Bone marrow (tissue), 2 donors: ENCODE results near the gene ADCY9.
A peak's percentile ranks its signal among the peaks of the same experiment; 100 is the strongest.
"Not testable (repeated sequence)": the region's sequence is repeated elsewhere in the genome, so short reads cannot be mapped to it uniquely, and the experiment has no call there.

Source experiments
- DNase-seq, 2 donors: peaks; one replicate each; lab custom pipeline; 2025; lab: John Stamatoyannopoulos, UW

Gene ADCY9

GRCh38 chr16:4093495-4094126 is 22.6 kb downstream of the ADCY9 start:
- DNase-seq, result no peak

- DNase-seq, result no peak
Observed at GRCh38 chr16:4092547-4093265, 23.5 kb downstream of the ADCY9 start.

GRCh38 chr16:4091240-4092012 is 24.8 kb downstream of the ADCY9 start:
- DNase-seq, result no peak

GRCh38 chr16:4090351-4090851 is 25.8 kb downstream of the ADCY9 start:
- DNase-seq, result peak in 1 of 2 donors; percentile 11

GRCh38 chr16:4089811-4090301 is 26.4 kb downstream of the ADCY9 start:
- no peak for DNase-seq

GRCh38 chr16:4089251-4089810 is 26.9 kb downstream of the ADCY9 start:
- DNase-seq, result no peak

GRCh38 chr16:4087990-4088577 is 28.2 kb downstream of the ADCY9 start:
- DNase-seq, result no peak

- DNase-seq, result no peak
Observed at GRCh38 chr16:4087099-4087885, 28.9 kb downstream of the ADCY9 start.

- no peak for DNase-seq
Observed at GRCh38 chr16:4086153-4086552, 30.1 kb downstream of the ADCY9 start.

- DNase-seq, result no peak
Observed at GRCh38 chr16:4085405-4085970, 30.8 kb downstream of the ADCY9 start.

- no peak for DNase-seq
Observed at GRCh38 chr16:4083347-4083870, 32.8 kb downstream of the ADCY9 start.

- DNase-seq, result no peak
Observed at GRCh38 chr16:4082474-4083044, 33.7 kb downstream of the ADCY9 start.

GRCh38 chr16:4081521-4082021 is 34.7 kb downstream of the ADCY9 start:
- no peak for DNase-seq

- DNase-seq, result no peak
Observed at GRCh38 chr16:4081047-4081446, 35.2 kb downstream of the ADCY9 start.

GRCh38 chr16:4077174-4077649 is 39.0 kb downstream of the ADCY9 start:
- no peak for DNase-seq

- DNase-seq, result no peak
Observed at GRCh38 chr16:4075534-4075933, 40.7 kb downstream of the ADCY9 start.

- DNase-seq, result not testable (repeated sequence)
Observed at GRCh38 chr16:4073150-4073549, 43.1 kb downstream of the ADCY9 start.

- no peak for DNase-seq
Observed at GRCh38 chr16:4071686-4072561, 44.3 kb downstream of the ADCY9 start.

- no peak for DNase-seq
Observed at GRCh38 chr16:4070936-4071335, 45.3 kb downstream of the ADCY9 start.
